ENCODE data around the gene N4BP2L2.

N4BP2L2 gene

DNA sequence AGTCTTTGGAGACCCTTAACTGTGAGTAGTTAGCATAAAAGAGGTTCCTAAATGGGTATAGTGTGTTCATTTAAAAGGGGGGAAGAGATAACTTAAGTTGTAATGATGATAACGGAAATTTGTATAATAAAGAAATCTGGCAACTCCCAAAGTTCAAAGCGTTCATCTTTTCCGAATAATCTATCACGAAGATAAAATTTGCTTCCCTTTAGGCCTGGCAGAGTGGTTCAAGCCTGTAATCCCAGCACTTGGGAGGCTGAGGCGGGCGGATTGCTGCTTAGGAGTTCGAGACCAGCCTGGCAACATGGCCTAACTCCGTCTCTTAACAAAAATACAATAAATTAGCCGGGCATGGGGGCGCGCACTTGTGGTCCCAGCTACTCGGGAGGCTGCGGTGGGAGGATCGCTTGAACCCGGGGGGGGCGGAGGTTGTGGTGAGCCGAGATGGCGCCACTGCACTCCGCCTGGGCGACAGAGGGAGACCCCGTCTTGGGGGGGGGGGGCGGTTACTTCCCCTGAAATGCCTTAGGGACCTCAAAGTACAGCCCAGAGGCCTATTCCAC, 934 bp downstream of the N4BP2L2 start:
- H3K4me3 ChIP-seq (ENCODE audit: low read depth, low read length): peak overlapping the region; percentile 95
- peak overlapping the region; percentile 95 for H3K27ac ChIP-seq
- in situ Hi-C loops (cut with HindIII; ENCODE audit: low pct_ligation_motif_present, low sequenced_read_pairs): no loop called here
- peaks cover 15% of the 10 kb centered on the region for H3K36me3 ChIP-seq (replicated peaks)
- no peaks in the 10 kb centered on the region for H3K27me3 ChIP-seq (replicated peaks)
- DNase-seq: no peak
- TF ChIP-seq, protein P1, sequence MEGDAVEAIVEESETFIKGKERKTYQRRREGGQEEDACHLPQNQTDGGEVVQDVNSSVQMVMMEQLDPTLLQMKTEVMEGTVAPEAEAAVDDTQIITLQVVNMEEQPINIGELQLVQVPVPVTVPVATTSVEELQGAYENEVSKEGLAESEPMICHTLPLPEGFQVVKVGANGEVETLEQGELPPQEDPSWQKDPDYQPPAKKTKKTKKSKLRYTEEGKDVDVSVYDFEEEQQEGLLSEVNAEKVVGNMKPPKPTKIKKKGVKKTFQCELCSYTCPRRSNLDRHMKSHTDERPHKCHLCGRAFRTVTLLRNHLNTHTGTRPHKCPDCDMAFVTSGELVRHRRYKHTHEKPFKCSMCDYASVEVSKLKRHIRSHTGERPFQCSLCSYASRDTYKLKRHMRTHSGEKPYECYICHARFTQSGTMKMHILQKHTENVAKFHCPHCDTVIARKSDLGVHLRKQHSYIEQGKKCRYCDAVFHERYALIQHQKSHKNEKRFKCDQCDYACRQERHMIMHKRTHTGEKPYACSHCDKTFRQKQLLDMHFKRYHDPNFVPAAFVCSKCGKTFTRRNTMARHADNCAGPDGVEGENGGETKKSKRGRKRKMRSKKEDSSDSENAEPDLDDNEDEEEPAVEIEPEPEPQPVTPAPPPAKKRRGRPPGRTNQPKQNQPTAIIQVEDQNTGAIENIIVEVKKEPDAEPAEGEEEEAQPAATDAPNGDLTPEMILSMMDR (IDR thresholded peaks at IDR 0.05; ENCODE audit: low read depth, low read length, missing control alignments): no peak

DNA sequence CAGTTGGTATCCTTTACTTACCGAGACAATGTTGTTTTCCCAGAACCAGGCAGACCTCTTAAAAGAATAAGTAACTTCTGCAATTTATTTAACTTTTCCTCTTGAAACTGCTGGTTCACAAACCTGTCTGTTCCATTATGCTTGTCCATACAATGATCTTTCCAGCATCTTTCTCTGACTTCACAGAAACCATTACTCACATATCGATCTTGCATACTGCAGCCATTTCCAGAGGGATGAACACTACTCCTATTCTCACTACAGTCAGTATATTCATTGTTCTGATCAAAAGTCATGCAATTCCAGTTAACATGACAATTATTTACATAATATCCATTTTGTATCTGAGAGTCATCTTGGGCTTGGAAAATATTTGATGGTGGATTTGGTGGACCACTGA, 2.8 kb downstream of the N4BP2L2 start:
- H3K27ac ChIP-seq: no peak overlapping the region
- TF ChIP-seq, protein P1 (IDR thresholded peaks at IDR 0.05; ENCODE audit: low read depth, low read length, missing control alignments): no peak
- peaks cover 15% of the 10 kb centered on the region for H3K36me3 ChIP-seq (replicated peaks)
- H3K27me3 ChIP-seq (replicated peaks): no peaks in the 10 kb centered on the region
- DNase-seq: no peak
- H3K4me3 ChIP-seq (ENCODE audit: low read depth, low read length): no peak overlapping the region
- in situ Hi-C loops (cut with HindIII; ENCODE audit: low pct_ligation_motif_present, low sequenced_read_pairs): no loop called here

DNA sequence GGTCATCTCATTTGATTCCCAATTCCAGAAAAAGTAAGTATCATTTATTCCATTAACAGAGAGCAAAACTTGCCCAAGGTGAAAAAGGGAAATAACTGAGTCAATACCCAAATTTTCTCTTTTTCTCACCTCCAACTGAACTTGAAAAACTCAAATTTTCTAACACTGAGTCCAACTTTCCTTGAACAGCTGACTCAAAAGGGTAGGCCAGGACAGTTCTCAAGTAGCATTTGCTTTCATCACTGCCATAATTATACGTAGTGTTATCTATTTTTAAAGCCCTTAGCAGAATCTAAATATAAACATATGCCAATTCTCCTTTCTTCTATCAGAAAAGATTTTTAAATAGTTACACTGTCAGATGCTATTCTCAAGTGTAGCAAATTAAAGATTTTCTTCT, 3.5 kb downstream of the N4BP2L2 start:
- in situ Hi-C loops (cut with HindIII; ENCODE audit: low pct_ligation_motif_present, low sequenced_read_pairs): no loop called here
- H3K27ac ChIP-seq: no peak overlapping the region
- DNase-seq: no peak
- H3K36me3 ChIP-seq (replicated peaks): peaks cover 15% of the 10 kb centered on the region
- H3K27me3 ChIP-seq (replicated peaks): no peaks in the 10 kb centered on the region
- H3K4me3 ChIP-seq (ENCODE audit: low read depth, low read length): no peak overlapping the region
- TF ChIP-seq, protein P1 (IDR thresholded peaks at IDR 0.05; ENCODE audit: low read depth, low read length, missing control alignments): no peak

DNA sequence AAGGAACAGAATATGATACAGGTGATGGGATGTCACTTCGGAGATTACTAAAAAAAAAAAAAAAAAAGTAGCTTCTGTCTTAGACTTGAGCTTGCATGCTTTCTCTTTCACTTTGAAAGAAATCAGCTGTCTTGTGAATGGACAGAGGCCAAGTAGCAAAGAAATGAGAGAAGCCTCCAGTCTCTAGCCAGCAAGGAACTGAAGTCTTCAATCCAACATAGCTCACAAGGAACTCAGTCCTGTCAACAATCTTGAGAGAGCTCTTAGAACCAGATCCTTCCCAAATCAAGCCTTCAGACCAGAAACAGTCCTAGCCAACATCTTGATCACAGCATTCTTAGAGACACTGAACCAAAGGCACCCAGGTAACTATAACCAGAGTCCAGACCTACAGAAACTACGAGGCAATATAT, 7.7 kb downstream of the N4BP2L2 start:
- TF ChIP-seq, protein P1 (IDR thresholded peaks at IDR 0.05; ENCODE audit: low read depth, low read length, missing control alignments): no peak
- no peak overlapping the region for H3K27ac ChIP-seq
- in situ Hi-C loops (cut with HindIII; ENCODE audit: low pct_ligation_motif_present, low sequenced_read_pairs): no loop called here

DNA sequence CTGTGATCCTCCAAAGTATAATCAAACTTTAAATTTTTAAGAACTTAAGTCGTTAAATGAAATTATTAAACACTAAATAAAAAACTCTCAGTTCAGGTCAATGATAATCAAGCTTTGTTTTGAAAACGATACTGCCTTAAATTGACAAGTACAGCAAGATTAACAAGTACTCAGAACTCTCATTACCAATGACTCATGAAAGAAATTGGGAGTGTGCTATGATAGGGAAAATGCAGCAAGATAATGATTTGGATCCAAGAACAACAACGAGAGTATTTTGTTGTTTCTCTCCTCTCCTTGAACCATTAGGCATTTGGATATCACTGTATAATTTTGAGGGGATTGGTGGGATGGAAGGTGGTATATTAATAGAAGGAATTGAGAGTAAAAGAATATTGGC, 10.2 kb downstream of the N4BP2L2 start:
- in situ Hi-C loops (cut with HindIII; ENCODE audit: low pct_ligation_motif_present, low sequenced_read_pairs): no loop called here
- DNase-seq: no peak
- Histone ChIP-seq H3K36me3 (replicated peaks) (peaks cover 7% of the 10 kb centered on the region), H3K4me3 (ENCODE audit: low read depth, low read length) (no peak overlapping the region), H3K27ac (no peak overlapping the region), H3K27me3 (replicated peaks) (no peaks in the 10 kb centered on the region)
- TF ChIP-seq, protein P1 (IDR thresholded peaks at IDR 0.05; ENCODE audit: low read depth, low read length, missing control alignments): no peak

More for the DNA sequence above, 7.7 kb downstream of the N4BP2L2 start:
- H3K4me3 ChIP-seq (ENCODE audit: low read depth, low read length): no peak overlapping the region
- H3K36me3 ChIP-seq (replicated peaks): peaks cover 11% of the 10 kb centered on the region
- peak; percentile 54 for DNase-seq
- no peaks in the 10 kb centered on the region for H3K27me3 ChIP-seq (replicated peaks)

DNA sequence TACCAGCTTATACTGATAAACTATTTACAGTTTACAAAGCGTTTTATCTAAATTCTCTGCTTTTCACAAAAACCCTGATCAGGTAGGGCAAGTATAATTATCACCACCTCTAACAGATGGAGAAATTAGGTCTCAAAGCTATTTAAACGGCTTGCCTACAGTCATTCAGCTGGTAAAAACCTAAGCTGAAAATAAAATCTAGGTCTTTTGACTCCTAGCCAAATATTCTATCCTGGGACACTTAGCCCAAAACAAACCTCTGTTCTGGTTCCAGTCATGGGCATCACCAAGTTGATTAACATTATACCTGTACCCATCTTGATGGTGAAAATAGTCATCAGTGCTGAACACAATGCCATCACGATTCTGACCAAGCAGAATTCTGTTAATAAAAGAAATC, 11.4 kb downstream of the N4BP2L2 start:
- no peak for DNase-seq
- no peak overlapping the region for H3K27ac ChIP-seq
- no peak overlapping the region for H3K4me3 ChIP-seq (ENCODE audit: low read depth, low read length)
- peaks cover 7% of the 10 kb centered on the region for H3K36me3 ChIP-seq (replicated peaks)
- no peaks in the 10 kb centered on the region for H3K27me3 ChIP-seq (replicated peaks)
- TF ChIP-seq, protein P1 (IDR thresholded peaks at IDR 0.05; ENCODE audit: low read depth, low read length, missing control alignments): no peak
- in situ Hi-C loops (cut with HindIII; ENCODE audit: low pct_ligation_motif_present, low sequenced_read_pairs): no loop called here

Measured in brain microvascular endothelial cell (primary cell).